Ovary (tissue), 3 donors: ENCODE results near the gene TBCD.

Source experiments
- EP300 ChIP-seq: sonication (generic); formaldehyde crosslinking; IDR thresholded peaks from one replicate; pipeline ENCODE4 v1.6.1; 2017; ENCODE audit warnings: antibody characterized with exemption
- TF ChIP-seq, protein P1 (sequence below), 3 donors: fragments of 450-650 bp in 2 of 3; fragments of 200-600 bp in 1 of 3; IDR thresholded peaks; one replicate each; pipeline versions ENCODE4 v1.5.1 to v1.8.0; 2016 to 2022; ENCODE audit warnings: antibody characterized with exemption in 3 of 3, mild to moderate bottlenecking in 1 of 3
- donor health status: DM: no; HTN: no; CAD: no.

DNA sequence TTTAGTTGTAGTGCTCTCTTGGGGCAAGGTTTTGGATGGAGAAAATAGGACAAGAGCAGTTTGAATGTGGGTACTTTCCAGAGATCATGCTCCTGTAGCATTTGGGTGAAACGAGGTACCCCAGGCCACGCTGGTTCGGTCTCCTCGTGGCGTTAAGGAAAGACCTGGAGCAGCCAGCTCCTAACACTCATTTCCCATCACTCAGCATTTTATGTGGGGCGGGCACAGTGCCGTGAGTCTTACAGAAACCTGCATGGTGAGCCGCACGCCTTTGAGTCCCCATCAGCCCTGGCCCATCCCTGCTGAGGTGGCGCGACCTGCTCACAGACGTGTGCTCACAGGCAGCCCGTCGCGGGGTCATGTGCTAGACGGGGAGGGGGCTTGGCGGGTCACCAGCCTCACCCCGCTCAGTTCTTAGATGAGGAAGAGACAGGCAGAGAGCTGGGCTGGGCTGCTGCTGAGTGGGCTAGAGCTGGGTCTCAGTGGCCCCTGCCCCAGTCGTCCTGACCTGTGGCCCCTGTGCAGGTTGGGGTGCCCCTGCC is 37.3 kb downstream of the TBCD start:
- no peak for TF ChIP-seq EP300
- TF ChIP-seq, protein P1, sequence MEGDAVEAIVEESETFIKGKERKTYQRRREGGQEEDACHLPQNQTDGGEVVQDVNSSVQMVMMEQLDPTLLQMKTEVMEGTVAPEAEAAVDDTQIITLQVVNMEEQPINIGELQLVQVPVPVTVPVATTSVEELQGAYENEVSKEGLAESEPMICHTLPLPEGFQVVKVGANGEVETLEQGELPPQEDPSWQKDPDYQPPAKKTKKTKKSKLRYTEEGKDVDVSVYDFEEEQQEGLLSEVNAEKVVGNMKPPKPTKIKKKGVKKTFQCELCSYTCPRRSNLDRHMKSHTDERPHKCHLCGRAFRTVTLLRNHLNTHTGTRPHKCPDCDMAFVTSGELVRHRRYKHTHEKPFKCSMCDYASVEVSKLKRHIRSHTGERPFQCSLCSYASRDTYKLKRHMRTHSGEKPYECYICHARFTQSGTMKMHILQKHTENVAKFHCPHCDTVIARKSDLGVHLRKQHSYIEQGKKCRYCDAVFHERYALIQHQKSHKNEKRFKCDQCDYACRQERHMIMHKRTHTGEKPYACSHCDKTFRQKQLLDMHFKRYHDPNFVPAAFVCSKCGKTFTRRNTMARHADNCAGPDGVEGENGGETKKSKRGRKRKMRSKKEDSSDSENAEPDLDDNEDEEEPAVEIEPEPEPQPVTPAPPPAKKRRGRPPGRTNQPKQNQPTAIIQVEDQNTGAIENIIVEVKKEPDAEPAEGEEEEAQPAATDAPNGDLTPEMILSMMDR (IDR thresholded peaks at IDR 0.05) = no peak
